ENCODE measurements around the gene GPR152. TPM values are rescaled to one million over a fixed set of nuclear protein-coding genes. Genes with fewer than 3 reads are reported as not detected.

GPR152 gene
- total and polyA plus RNA-seq, 12 donors, result not detected

- intact Hi-C loops (cut with DNase I), result loop anchor here in 8 of 10 donors (5.0 kb wide), 6 partner anchors 37 to 1477 kb away; partner anchors contain the start of genes PPP1CA (in 6 of the 8), TBC1D10C (in 6 of the 8), RPS6KB2 (in 2 of the 8) and CDK2AP2 (in 1 of the 8)
Observed at GRCh38 chr11:67464411-67465188, 12.1 kb upstream of the GPR152 start.

GRCh38 chr11:67463680-67464410 is 11.3 kb upstream of the GPR152 start:
- peak overlapping the region; percentile 78 to 94 (median 90) for H3K27ac ChIP-seq
- no peak for TF ChIP-seq CTCF (IDR thresholded peaks at IDR 0.05)
- H3K4me1 ChIP-seq, result peaks cover 8 to 50% (median 26%) of the 10 kb centered on the region in 9 donors
- ATAC-seq (peak; percentile 5 to 39 (median 24)), DNase-seq (peak; percentile 34 to 51)
- peaks cover 0 to 6% (median 0%) of the 10 kb centered on the region in 9 donors for H3K36me3 ChIP-seq
- H3K27me3 ChIP-seq, result no peaks in the 10 kb centered on the region
- H3K4me3 ChIP-seq, result peak overlapping the region; percentile 19 to 68 (median 64)
- intact Hi-C loops (cut with DNase I), result loop anchor here in 1 of 10 donors (5.0 kb wide), 1 partner anchor 1477 kb away; no protein-coding TSS in a partner anchor
- WGBS, 2 donors, result 75 to 86% methylated on average over 20 of the region's 20 CpGs
- H3K9me3 ChIP-seq, result no peaks in the 10 kb centered on the region

More at GRCh38 chr11:67464411-67465188, 12.1 kb upstream of the GPR152 start:
- H3K4me3 ChIP-seq, result peak overlapping the region; percentile 19 to 68 (median 64)
- peak overlapping the region; percentile 78 to 94 (median 90) for H3K27ac ChIP-seq
- DNase-seq (peak; percentile 88 to 89), ATAC-seq (peak; percentile 69 to 82 (median 78))
- no peaks in the 10 kb centered on the region for H3K9me3 ChIP-seq
- H3K36me3 ChIP-seq, result peaks cover 0 to 6% (median 0%) of the 10 kb centered on the region in 9 donors
- H3K4me1 ChIP-seq, result peaks cover 8 to 54% (median 27%) of the 10 kb centered on the region in 9 donors
- 14 to 17% methylated on average over 46 to 56 of the region's 56 CpGs for WGBS, 2 donors
- TF ChIP-seq CTCF (IDR thresholded peaks at IDR 0.05), result no peak
- H3K27me3 ChIP-seq, result no peaks in the 10 kb centered on the region

- Histone ChIP-seq H3K4me3 (no peak overlapping the region), H3K4me1 (peaks cover 7 to 44% (median 20%) of the 10 kb centered on the region in 9 donors), H3K36me3 (peaks cover 0 to 6% (median 0%) of the 10 kb centered on the region in 9 donors), H3K27ac (peak overlapping the region in 3 of 10 donors; percentile 92 to 94 (median 94)), H3K9me3 (no peaks in the 10 kb centered on the region), H3K27me3 (no peaks in the 10 kb centered on the region)
- no peak for TF ChIP-seq CTCF (IDR thresholded peaks at IDR 0.05)
- ATAC-seq (no peak), DNase-seq (no peak)
- intact Hi-C loops (cut with DNase I), result loop anchor here in 1 of 10 donors (5.0 kb wide), 1 partner anchor 1476 kb away; no protein-coding TSS in a partner anchor
- 83 to 92% methylated on average over 10 of the region's 10 CpGs for WGBS, 2 donors
Observed at GRCh38 chr11:67463186-67463585, 10.7 kb upstream of the GPR152 start.

GRCh38 chr11:67458266-67458665 is 5.7 kb upstream of the GPR152 start:
- Histone ChIP-seq H3K27ac (no peak overlapping the region), H3K4me1 (peaks cover 0 to 3% (median 0%) of the 10 kb centered on the region in 9 donors), H3K36me3 (no peaks in the 10 kb centered on the region), H3K27me3 (no peaks in the 10 kb centered on the region), H3K9me3 (no peaks in the 10 kb centered on the region), H3K4me3 (no peak overlapping the region)
- TF ChIP-seq CTCF (IDR thresholded peaks at IDR 0.05), result no peak
- WGBS, 2 donors, result 90 to 93% methylated on average over 19 of the region's 19 CpGs
- ATAC-seq (no peak), DNase-seq (no peak)
- intact Hi-C loops (cut with DNase I), result no loop called here
